ENCODE results near the gene TBC1D14.
"Not testable (repeated sequence)": the region's sequence is repeated elsewhere in the genome, so short reads cannot be mapped to it uniquely, and the experiment has no call there.

Gene TBC1D14

DNA sequence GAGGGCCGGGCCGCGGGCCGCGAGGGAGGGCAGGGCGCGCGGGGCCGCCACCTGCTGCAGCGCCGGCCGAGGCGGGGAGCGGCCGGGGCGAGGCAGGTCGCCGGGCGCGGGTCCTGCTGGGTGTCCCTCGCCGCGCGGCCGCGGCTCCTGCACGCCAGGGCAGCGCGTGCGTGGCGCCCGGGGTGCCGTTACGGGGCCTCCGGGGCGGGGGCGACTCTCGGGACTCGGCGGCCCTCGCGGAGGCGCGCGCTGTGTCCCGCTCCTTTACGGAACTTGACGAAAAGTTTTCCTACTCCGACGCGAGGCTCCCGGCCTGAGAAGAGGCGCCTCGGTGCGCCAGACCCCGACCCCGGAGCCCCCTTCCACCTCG, 329 bp downstream of the TBC1D14 start:
- Histone ChIP-seq H3K36me3 (replicated peaks) (no peaks in the 10 kb centered on the region), H3K9me3 (no peaks in the 10 kb centered on the region), H3K4me1 (peaks cover 16% of the 10 kb centered on the region), H3K4me3 (peak overlapping the region; percentile 94), H3K27me3 (ENCODE audit: low read depth) (no peaks in the 10 kb centered on the region)
- in situ Hi-C loops (cut with MboI; ENCODE audit: low sequenced_read_pairs): no loop called here
- peak in 1 of 2 experiments; percentile 50 for DNase-seq (ENCODE audit: low spot score in 2 of 2)

DNA sequence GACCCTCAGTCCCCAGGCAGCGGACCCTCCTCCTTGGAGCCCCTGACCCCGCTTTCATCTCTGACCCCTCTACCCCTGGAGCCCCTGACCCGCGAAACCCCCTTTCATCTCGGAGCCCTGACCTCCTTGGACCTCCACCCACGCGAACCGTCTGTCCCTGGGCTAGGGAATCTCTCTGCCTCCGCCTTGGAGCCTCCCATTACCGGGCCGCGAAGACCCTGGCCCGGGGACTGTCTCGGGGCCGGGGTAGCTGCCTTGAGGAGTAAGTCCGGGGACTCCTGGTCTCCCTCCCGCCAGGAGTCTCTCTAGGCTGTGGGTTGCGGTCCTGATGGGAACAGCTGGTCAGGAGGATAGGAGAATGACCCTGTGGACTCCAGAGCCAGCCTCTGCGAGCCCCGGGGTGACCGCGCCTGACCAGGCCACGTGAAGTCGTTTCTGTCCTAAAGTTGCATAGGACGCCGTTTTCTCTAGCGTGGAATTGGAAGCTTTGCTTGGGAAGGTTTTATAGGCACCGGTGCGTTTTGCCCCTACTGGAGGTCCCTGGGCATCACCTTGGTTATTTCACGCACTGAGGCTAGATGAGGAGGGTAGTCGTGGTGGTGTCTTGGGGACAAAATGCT, 824 bp downstream of the TBC1D14 start:
- in situ Hi-C loops (cut with MboI; ENCODE audit: low sequenced_read_pairs): no loop called here
- DNase-seq (ENCODE audit: low spot score in 2 of 2): peak; percentile 25 to 60

DNA sequence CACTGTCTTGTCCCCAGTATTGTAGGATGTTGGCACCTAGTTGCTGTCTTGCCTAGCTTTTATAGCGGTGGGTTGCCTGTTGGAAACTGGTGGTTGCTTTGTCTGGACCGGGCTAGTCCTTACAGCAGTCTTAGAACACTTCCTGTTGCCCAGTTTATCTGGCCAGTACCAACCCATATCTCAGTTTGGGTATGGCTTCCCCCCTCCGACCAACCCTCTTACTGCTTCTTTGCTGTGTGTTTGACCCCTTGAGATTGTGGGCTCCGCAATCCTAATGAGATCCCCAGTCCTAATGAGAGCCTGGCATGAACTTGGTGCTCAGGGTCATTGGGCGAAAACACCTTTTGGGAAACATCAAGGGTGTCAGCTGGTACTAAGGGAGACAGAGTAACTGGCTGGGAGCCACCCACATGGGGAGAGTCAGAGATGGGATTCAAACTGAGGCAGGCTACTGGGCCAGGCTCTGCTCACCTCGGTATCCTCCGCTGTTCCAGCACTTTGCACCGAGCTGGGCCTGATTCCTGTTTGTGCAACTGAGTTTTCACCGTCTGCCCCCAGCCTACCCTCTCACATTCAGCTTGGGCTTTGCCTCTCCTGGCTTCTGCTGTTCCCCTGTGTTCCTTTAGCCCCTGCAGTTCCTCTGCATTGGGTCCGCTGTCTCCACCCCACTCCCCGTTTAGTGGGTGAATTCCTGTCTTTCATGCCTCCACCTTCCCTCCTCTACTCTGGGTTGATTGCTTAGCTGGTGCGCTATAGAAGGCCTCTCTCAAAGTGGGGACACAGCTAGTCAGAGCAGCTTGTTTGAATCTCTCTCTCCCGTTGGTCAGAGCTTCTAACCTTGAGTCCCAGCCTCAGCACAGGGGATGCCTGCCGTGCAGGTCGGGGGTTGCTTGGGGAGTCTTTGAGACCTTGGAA, 1.6 kb downstream of the TBC1D14 start:
- in situ Hi-C loops (cut with MboI; ENCODE audit: low sequenced_read_pairs): no loop called here
- peaks cover 16% of the 10 kb centered on the region for H3K4me1 ChIP-seq
- DNase-seq (ENCODE audit: low spot score in 2 of 2): no peak
- no peaks in the 10 kb centered on the region for H3K9me3 ChIP-seq
- peak overlapping the region; percentile 94 for H3K4me3 ChIP-seq
- H3K36me3 ChIP-seq (replicated peaks): no peaks in the 10 kb centered on the region
- no peaks in the 10 kb centered on the region for H3K27me3 ChIP-seq (ENCODE audit: low read depth)

More for the DNA sequence above, 824 bp downstream of the TBC1D14 start:
- H3K4me3 ChIP-seq: peak overlapping the region; percentile 94
- peaks cover 16% of the 10 kb centered on the region for H3K4me1 ChIP-seq
- no peaks in the 10 kb centered on the region for H3K9me3 ChIP-seq
- no peaks in the 10 kb centered on the region for H3K36me3 ChIP-seq (replicated peaks)
- no peaks in the 10 kb centered on the region for H3K27me3 ChIP-seq (ENCODE audit: low read depth)

- not testable (repeated sequence) for H3K4me3 ChIP-seq
- peaks cover 22% of the 10 kb centered on the region for H3K4me1 ChIP-seq
Measured at GRCh38 chr4:6911917-6912316, 2.3 kb downstream of the TBC1D14 start.

DNA sequence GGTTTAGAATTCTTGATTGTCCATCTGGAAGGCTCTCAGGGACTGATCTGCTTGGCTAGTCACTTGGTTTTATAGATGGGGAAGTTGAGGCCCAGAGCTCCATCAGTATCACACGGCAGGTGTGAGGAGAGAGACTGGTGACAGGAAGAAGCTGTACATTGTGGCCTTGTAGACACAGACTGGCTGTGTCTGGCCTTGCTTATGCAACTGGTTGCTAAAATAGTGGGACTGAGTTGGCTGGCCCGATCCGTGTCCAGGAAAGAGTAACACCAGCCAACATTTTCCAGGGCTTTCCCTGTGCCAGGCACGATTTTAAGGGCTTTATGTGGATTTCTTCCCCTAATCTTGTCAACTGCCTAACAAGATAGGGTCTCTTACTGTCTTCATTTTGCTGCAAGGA, 2.8 kb downstream of the TBC1D14 start:
- H3K4me1 ChIP-seq: peaks cover 27% of the 10 kb centered on the region
- H3K9me3 ChIP-seq: no peaks in the 10 kb centered on the region
- H3K36me3 ChIP-seq (replicated peaks): peaks cover 4% of the 10 kb centered on the region; the same call in 1 of the 2 replicates
- DNase-seq (ENCODE audit: low spot score in 2 of 2): no peak
- in situ Hi-C loops (cut with MboI; ENCODE audit: low sequenced_read_pairs): no loop called here
- H3K4me3 ChIP-seq: no peak overlapping the region
- H3K27me3 ChIP-seq (ENCODE audit: low read depth): no peaks in the 10 kb centered on the region

More at GRCh38 chr4:6911917-6912316, 2.3 kb downstream of the TBC1D14 start:
- H3K27me3 ChIP-seq (ENCODE audit: low read depth); H3K9me3 ChIP-seq; H3K36me3 ChIP-seq (replicated peaks); in situ Hi-C loops (cut with MboI; ENCODE audit: low sequenced_read_pairs); DNase-seq (ENCODE audit: low spot score in 2 of 2): not testable (repeated sequence)

DNA sequence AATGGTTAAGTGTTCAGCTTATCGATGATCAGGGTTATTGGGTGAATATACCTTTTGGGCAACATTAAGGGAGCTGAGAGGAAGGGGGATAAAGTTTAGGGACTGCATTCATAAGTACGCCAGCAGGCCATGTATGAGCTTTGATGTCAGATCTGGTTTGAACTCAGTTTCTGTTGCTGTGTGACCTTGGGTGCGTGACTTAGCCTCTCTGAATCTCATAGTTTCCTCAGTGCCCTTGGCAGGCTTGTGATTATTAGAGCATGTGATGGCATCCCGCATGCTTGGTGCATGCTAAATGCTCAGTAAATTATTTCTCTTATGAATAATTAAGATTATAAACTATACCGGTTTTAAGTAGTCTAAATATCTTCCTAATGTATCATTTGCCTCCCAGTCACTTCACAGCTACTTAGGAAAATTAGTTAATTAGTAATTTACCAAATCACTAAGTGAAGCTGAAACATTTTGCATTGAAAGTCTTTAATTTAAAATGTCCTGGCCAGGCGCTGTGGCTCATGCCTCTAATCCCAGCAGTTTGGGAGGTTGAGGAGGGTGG, 3.8 kb downstream of the TBC1D14 start:
- H3K4me1 ChIP-seq: peaks cover 24% of the 10 kb centered on the region
- no peak for DNase-seq (ENCODE audit: low spot score in 2 of 2)
- H3K4me3 ChIP-seq: no peak overlapping the region
- in situ Hi-C loops (cut with MboI; ENCODE audit: low sequenced_read_pairs): no loop called here
- peaks cover 4% of the 10 kb centered on the region; the same call in 1 of the 2 replicates for H3K36me3 ChIP-seq (replicated peaks)
- no peaks in the 10 kb centered on the region for H3K27me3 ChIP-seq (ENCODE audit: low read depth)
- H3K9me3 ChIP-seq: no peaks in the 10 kb centered on the region

DNA sequence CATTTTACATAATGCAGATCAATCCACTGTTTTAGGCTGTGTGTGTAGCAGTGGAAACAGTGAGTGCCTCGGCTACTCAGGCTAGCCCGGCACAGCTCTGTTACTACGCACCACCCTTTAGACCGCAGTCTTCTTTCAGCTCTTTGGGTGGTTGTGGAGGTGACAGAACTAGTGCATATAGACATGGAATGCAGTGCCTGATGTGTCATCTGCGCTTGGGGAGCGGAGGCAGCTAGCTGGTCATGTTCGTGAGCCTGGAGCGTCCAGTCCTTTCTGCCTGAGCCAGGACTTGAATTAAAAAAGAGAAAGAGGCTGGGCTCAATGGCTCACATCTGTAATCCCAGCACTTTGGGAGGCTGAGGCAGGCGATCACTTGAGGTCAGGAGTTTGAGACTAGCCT, 4.8 kb downstream of the TBC1D14 start:
- peaks cover 20% of the 10 kb centered on the region for H3K4me1 ChIP-seq
- in situ Hi-C loops (cut with MboI; ENCODE audit: low sequenced_read_pairs): no loop called here
- no peak for DNase-seq (ENCODE audit: low spot score in 2 of 2)

DNA sequence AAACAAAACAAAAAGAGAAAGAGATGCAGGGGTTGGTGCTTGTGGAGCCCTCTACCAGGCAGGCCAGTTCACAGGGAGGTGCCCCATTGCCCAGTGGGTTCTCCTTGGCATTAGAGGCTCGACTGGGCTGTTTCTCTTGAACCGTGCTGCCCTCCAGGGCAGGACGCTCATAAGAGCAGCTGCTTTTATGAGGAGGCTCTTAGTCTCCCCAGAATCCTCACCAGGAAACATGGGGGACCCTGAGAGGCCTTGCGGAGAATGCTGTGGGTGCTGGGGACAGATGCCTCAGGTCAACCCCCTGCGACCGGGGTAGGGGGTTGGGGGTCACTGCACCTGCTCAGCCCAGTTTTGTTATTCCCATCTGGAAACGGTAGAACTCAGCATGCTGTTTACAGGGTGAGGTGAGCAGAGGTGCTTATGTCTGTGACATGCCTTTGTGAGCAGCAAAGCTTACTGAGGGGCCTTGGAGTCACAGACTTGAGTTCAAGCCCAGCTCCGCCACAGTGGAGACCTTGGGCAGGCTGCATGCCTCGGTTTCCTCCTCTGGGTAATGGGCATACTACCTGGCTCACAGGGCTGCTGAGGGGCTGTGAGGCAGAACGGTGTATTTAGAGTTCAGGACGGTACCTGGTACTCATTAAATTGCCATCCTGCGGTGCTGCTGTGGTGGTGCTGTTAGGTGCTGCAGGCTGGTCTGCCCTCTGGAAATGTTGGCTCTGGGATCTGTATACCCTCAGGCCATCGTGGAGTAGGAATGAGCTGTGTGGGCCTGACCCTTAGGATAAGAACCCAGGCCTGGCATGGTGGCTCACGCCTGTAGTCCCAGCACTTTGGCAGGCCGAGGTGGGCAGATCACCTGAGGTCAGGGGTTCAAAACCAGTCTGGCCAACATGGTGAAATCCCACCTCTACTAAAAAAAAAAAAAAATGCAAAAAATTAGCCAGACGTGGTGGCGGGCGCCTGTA, 5.7 kb downstream of the TBC1D14 start:
- Histone ChIP-seq H3K4me1 (peaks cover 20% of the 10 kb centered on the region), H3K4me3 (no peak overlapping the region), H3K27me3 (ENCODE audit: low read depth) (no peaks in the 10 kb centered on the region), H3K9me3 (no peaks in the 10 kb centered on the region), H3K36me3 (replicated peaks) (peaks cover 4% of the 10 kb centered on the region; the same call in 1 of the 2 replicates)
- in situ Hi-C loops (cut with MboI; ENCODE audit: low sequenced_read_pairs): no loop called here
- no peak for DNase-seq (ENCODE audit: low spot score in 2 of 2)

More for the DNA sequence above, 4.8 kb downstream of the TBC1D14 start:
- H3K9me3 ChIP-seq: no peaks in the 10 kb centered on the region
- H3K27me3 ChIP-seq (ENCODE audit: low read depth): no peaks in the 10 kb centered on the region
- peaks cover 4% of the 10 kb centered on the region; the same call in 1 of the 2 replicates for H3K36me3 ChIP-seq (replicated peaks)
- H3K4me3 ChIP-seq: no peak overlapping the region

DNA sequence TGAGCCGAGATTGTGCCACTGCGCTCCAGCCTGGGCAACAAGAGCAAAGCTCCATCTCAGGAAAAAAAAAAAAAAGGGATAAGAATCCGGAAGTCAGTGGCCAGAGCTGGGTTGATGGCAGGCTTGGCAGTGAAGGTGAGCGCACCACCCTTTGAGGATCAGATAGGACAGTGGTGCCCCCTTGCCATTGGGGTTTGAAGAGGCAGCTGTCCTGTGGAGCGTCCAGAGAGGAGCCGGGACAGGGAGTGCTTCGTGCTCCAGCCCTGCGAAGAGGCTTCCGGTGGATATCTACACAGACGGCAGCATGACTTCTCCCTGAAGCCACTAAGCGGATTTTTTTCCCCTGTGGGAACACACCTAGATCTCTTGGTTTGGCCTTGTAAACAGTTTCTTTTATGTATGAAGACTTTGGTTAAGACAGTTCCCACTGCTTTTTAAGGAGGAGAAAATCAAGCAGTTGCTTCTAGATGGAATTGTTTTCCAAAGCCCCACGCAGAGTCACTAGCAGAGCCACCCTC, 6.5 kb downstream of the TBC1D14 start:
- H3K36me3 ChIP-seq (replicated peaks): peaks cover 4% of the 10 kb centered on the region; the same call in 1 of the 2 replicates
- no peaks in the 10 kb centered on the region for H3K27me3 ChIP-seq (ENCODE audit: low read depth)
- H3K9me3 ChIP-seq: no peaks in the 10 kb centered on the region
- in situ Hi-C loops (cut with MboI; ENCODE audit: low sequenced_read_pairs): no loop called here
- H3K4me1 ChIP-seq: peaks cover 15% of the 10 kb centered on the region
- DNase-seq (ENCODE audit: low spot score in 2 of 2): no peak
- no peak overlapping the region for H3K4me3 ChIP-seq

- Histone ChIP-seq H3K27me3 (ENCODE audit: low read depth) (no peaks in the 10 kb centered on the region), H3K36me3 (replicated peaks) (peaks cover 4% of the 10 kb centered on the region; the same call in 1 of the 2 replicates), H3K4me1 (peaks cover 12% of the 10 kb centered on the region), H3K4me3 (no peak overlapping the region), H3K9me3 (no peaks in the 10 kb centered on the region)
- in situ Hi-C loops (cut with MboI; ENCODE audit: low sequenced_read_pairs): no loop called here
- DNase-seq (ENCODE audit: low spot score in 2 of 2): no peak
Measured at GRCh38 chr4:6916587-6917460, 7.2 kb downstream of the TBC1D14 start.

GRCh38 chr4:6917461-6918271, 8.0 kb downstream of the TBC1D14 start:
- peak; percentile 80 to 92 for DNase-seq (ENCODE audit: low spot score in 2 of 2)
- no peaks in the 10 kb centered on the region for H3K9me3 ChIP-seq
- H3K4me3 ChIP-seq: no peak overlapping the region
- H3K4me1 ChIP-seq: peaks cover 12% of the 10 kb centered on the region
- H3K27me3 ChIP-seq (ENCODE audit: low read depth): no peaks in the 10 kb centered on the region
- in situ Hi-C loops (cut with MboI; ENCODE audit: low sequenced_read_pairs): no loop called here
- H3K36me3 ChIP-seq (replicated peaks): peaks cover 4% of the 10 kb centered on the region; the same call in 1 of the 2 replicates

Measured in HAP-1 (cell line).